IMR-90 (cell line): ENCODE measurements around the gene ACTC1. TPM values are rescaled to one million over a fixed set of nuclear protein-coding genes. Genes with fewer than 3 reads are reported as not detected.

Experiments
- ATAC-seq: fragments of 200-7000 bp; cut with Tn5 transposase; 2 replicates; pipeline ENCODE4 v1.9.1; 2020; ENCODE audit warnings: low read depth, mild to moderate bottlenecking, moderate library complexity
- BruUV-seq: library from RNA; stranded (reverse); fragments of 400-500 nt; replicated peaks from 2 replicates; lab custom pipeline; 2021; lab: Mats Ljungman, UMichigan
- CTCF ChIA-PET: fragments of 300-600 bp; formaldehyde crosslinking; extraction: SDS; loops from one replicate; lab custom pipeline; 2021; ENCODE audit warnings: antibody characterized with exemption; lab: Yijun Ruan, JAX
- POLR2A ChIA-PET: fragments of 300-600 bp; sonication (Branson Sonifier 250); formaldehyde crosslinking; loops from one replicate; lab custom pipeline; 2022; ENCODE audit warnings: antibody characterized with exemption; ENCODE audit not compliant: unreplicated experiment; lab: Charles Lee
- DNase-seq: peaks from one replicate; pipeline ENCODE4 v3.0.0; 2013
- H2AFZ ChIP-seq: replicated peaks from 2 replicates; pipeline ENCODE3; 2013; ENCODE audit warnings: low read length, mild to moderate bottlenecking; ENCODE audit not compliant: poor library complexity
- H2AK5ac ChIP-seq: 2 replicates; pipeline ENCODE4 v1.6.1; 2013; ENCODE audit warnings: low read depth, low read length, inconsistent platforms
- H2AK9ac ChIP-seq: replicated peaks from 2 replicates; pipeline ENCODE3; 2013; ENCODE audit warnings: mild to moderate bottlenecking, low read depth, low read length, moderate library complexity; ENCODE audit not compliant: poor library complexity
- H2BK120ac ChIP-seq: 2 replicates; pipeline ENCODE4 v1.6.1; 2013; ENCODE audit warnings: low read depth, low read length, inconsistent platforms
- H2BK15ac ChIP-seq: 3 replicates; pipeline ENCODE4 v1.6.1; 2013; ENCODE audit warnings: low read depth, low read length, inconsistent platforms
- H2BK20ac ChIP-seq: 2 replicates; pipeline ENCODE4 v1.6.1; 2013; ENCODE audit warnings: low read depth, mild to moderate bottlenecking, inconsistent platforms, low read length, moderate library complexity
- H2BK5ac ChIP-seq: 2 replicates; pipeline ENCODE4 v1.6.1; 2013; ENCODE audit warnings: mild to moderate bottlenecking, low read depth, low read length, inconsistent platforms; ENCODE audit not compliant: poor library complexity, severe bottlenecking
- H3K14ac ChIP-seq: replicated peaks from 2 replicates; pipeline ENCODE4 v1.6.1; 2013; ENCODE audit warnings: low read depth, low read length, inconsistent platforms
- H3K18ac ChIP-seq: 2 replicates; pipeline ENCODE4 v1.6.1; 2013; ENCODE audit warnings: low read depth, low read length, control low read depth
- H3K23ac ChIP-seq: 2 replicates; pipeline ENCODE4 v1.6.1; 2013; ENCODE audit warnings: low read depth, low read length, inconsistent platforms
- H3K27ac ChIP-seq: 2 replicates; pipeline ENCODE4 v1.5.1; 2013; ENCODE audit warnings: mild to moderate bottlenecking, control low read depth, low read length; ENCODE audit not compliant: insufficient read depth
- H3K27me3 ChIP-seq: 2 replicates; pipeline ENCODE4 v1.6.1; 2013; ENCODE audit warnings: low read length; ENCODE audit not compliant: control insufficient read depth, insufficient read depth
- H3K36me3 ChIP-seq: 2 replicates; pipeline ENCODE4 v1.6.1; 2013; ENCODE audit warnings: low read length, mixed read lengths; ENCODE audit not compliant: control insufficient read depth, insufficient read depth
- H3K4ac ChIP-seq: 2 replicates; pipeline ENCODE4 v1.6.1; 2013; ENCODE audit warnings: low read depth, low read length, inconsistent platforms
- H3K4me1 ChIP-seq: 2 replicates; pipeline ENCODE4 v1.6.1; 2013; ENCODE audit warnings: low read length, mixed read lengths; ENCODE audit not compliant: control insufficient read depth, insufficient read depth
- H3K4me2 ChIP-seq: 2 replicates; pipeline ENCODE4 v1.6.1; 2013; ENCODE audit warnings: low read depth, mild to moderate bottlenecking, control low read depth, low read length, moderate library complexity
- H3K4me3 ChIP-seq: 2 replicates; pipeline ENCODE4 v1.5.1; 2013; ENCODE audit warnings: low read depth, mild to moderate bottlenecking, control low read depth, low read length, moderate library complexity; ENCODE audit not compliant: insufficient read depth
- H3K56ac ChIP-seq: 2 replicates; pipeline ENCODE4 v1.6.1; 2013; ENCODE audit warnings: low read length, inconsistent platforms; ENCODE audit not compliant: insufficient read depth; ENCODE audit errors: extremely low read depth
- H3K79me1 ChIP-seq, 2 experiments: 2 replicates each; pipeline ENCODE4 v1.6.1; 2013; ENCODE audit warnings: low read length in 2 of 2, inconsistent platforms in 1 of 2, low read depth in 1 of 2
- H3K9ac ChIP-seq: 2 replicates; pipeline ENCODE4 v1.6.1; 2013; ENCODE audit warnings: low read depth, low read length, control low read depth
- H3K9me1 ChIP-seq: 2 replicates; pipeline ENCODE4 v1.6.1; 2013; ENCODE audit warnings: low read length, inconsistent platforms; ENCODE audit not compliant: insufficient read depth
- H3K9me3 ChIP-seq: 2 replicates; pipeline ENCODE4 v1.6.1; 2013; ENCODE audit warnings: low read length; ENCODE audit not compliant: control insufficient read depth, insufficient read depth
- H4K20me1 ChIP-seq: 2 replicates; pipeline ENCODE4 v1.6.1; 2013; ENCODE audit warnings: low read length, inconsistent platforms; ENCODE audit not compliant: insufficient read depth
- H4K5ac ChIP-seq: 2 replicates; pipeline ENCODE4 v1.6.1; 2013; ENCODE audit warnings: mild to moderate bottlenecking, low read depth, low read length, control low read depth
- H4K8ac ChIP-seq, 2 experiments: 2 replicates each; pipeline ENCODE4 v1.6.1; 2013; ENCODE audit warnings: low read depth in 2 of 2, low read length in 2 of 2, control low read depth in 1 of 2, inconsistent platforms in 1 of 2
- H4K91ac ChIP-seq: 2 replicates; pipeline ENCODE4 v1.6.1; 2013; ENCODE audit warnings: low read depth, low read length, inconsistent platforms; ENCODE audit not compliant: insufficient read depth
- BHLHE40 ChIP-seq: fragments of 150-350 bp; IDR thresholded peaks from 2 replicates; pipeline ENCODE4 v1.6.1; 2016; ENCODE audit warnings: mild to moderate bottlenecking, low read depth, low read length
- CEBPB ChIP-seq: IDR thresholded peaks from 2 replicates; pipeline ENCODE4 v1.6.1; 2012; ENCODE audit warnings: low read depth, low read length, improper control_type of control experiment
- CHD1 ChIP-seq: IDR thresholded peaks from 2 replicates; pipeline ENCODE4 v1.6.1; 2012; ENCODE audit warnings: low read depth, low read length, improper control_type of control experiment
- CTCF ChIP-seq: conservative IDR thresholded peaks from 2 replicates; pipeline ENCODE4 v1.5.1; 2012; ENCODE audit warnings: mild to moderate bottlenecking, low read depth, low read length, improper control_type of control experiment
- ELK1 ChIP-seq: fragments of 150-350 bp; IDR thresholded peaks from 2 replicates; pipeline ENCODE4 v1.6.1; 2016; ENCODE audit warnings: low read depth, mild to moderate bottlenecking, low read length, moderate library complexity, borderline replicate concordance
- FOS ChIP-seq: fragments of 150-350 bp; IDR thresholded peaks from 2 replicates; pipeline ENCODE4 v1.6.1; 2016; ENCODE audit warnings: low read depth, low read length
- MAFK ChIP-seq: IDR thresholded peaks from 2 replicates; pipeline ENCODE4 v1.6.1; 2012; ENCODE audit warnings: low read depth, low read length, improper control_type of control experiment
- MAZ ChIP-seq: IDR thresholded peaks from 2 replicates; pipeline ENCODE4 v1.6.1; 2012; ENCODE audit warnings: low read depth, mild to moderate bottlenecking, low read length, improper control_type of control experiment, moderate library complexity, borderline replicate concordance
- MXI1 ChIP-seq: IDR thresholded peaks from 2 replicates; pipeline ENCODE4 v1.6.1; 2012; ENCODE audit warnings: low read depth, mild to moderate bottlenecking, low read length, moderate library complexity, borderline replicate concordance
- NFE2L2 ChIP-seq: fragments of 150-350 bp; IDR thresholded peaks from 2 replicates; pipeline ENCODE4 v1.6.1; 2016; ENCODE audit warnings: low read depth, mild to moderate bottlenecking, low read length
- POLR2A ChIP-seq: IDR thresholded peaks from 2 replicates; pipeline ENCODE4 v1.6.1; 2012; ENCODE audit warnings: mild to moderate bottlenecking, low read depth, low read length
- RAD21 ChIP-seq: IDR thresholded peaks from 2 replicates; pipeline ENCODE4 v1.6.1; 2012; ENCODE audit warnings: low read length, improper control_type of control experiment
- RCOR1 ChIP-seq: IDR thresholded peaks from 2 replicates; pipeline ENCODE4 v1.6.1; 2012; ENCODE audit warnings: mild to moderate bottlenecking, low read length, improper control_type of control experiment; ENCODE audit not compliant: insufficient replicate concordance
- RFX5 ChIP-seq: IDR thresholded peaks from 2 replicates; pipeline ENCODE4 v1.8.0; 2012; ENCODE audit warnings: low read depth, mild to moderate bottlenecking, low read length, moderate library complexity
- SMC3 ChIP-seq: fragments of 150-350 bp; IDR thresholded peaks from 2 replicates; pipeline ENCODE4 v1.6.1; 2016; ENCODE audit warnings: low read depth, mild to moderate bottlenecking, antibody characterized with exemption, low read length, moderate library complexity
- USF2 ChIP-seq: fragments of 150-350 bp; IDR thresholded peaks from 2 replicates; pipeline ENCODE4 v1.6.1; 2017; ENCODE audit warnings: mild to moderate bottlenecking, antibody characterized with exemption, low read length, low read depth
- WGBS, 2 experiments: methylation state at CpG; one replicate each; pipeline versions ENCODE4 v1.1.5 to v1.1.7; 2013; ENCODE audit warnings: missing lambda C conversion rate in 2 of 2; ENCODE audit not compliant: insufficient read length in 1 of 2; ENCODE audit errors: extremely low coverage in 2 of 2; 5-methylcytosine and 5-hydroxymethylcytosine counted together
- dilution Hi-C: fragments of 300-500 bp; cut with HindIII; formaldehyde crosslinking; loops from one replicate; pipeline ENCODE4 v1.14.3; 2018; ENCODE audit warnings: low sequenced_read_pairs; ENCODE audit not compliant: unreplicated experiment
- in situ Hi-C: fragments of 300-500 bp; cut with MboI; formaldehyde crosslinking; loops from 3 replicates; pipeline ENCODE4 v1.14.3; 2019; ENCODE audit warnings: low sequenced_read_pairs, inconsistent platforms, mixed read lengths
- intact Hi-C: fragments of 100-400 bp; cut with micrococcal nuclease; formaldehyde crosslinking; loops from 2 replicates; pipeline ENCODE4 v1.10.0; 2022
- polyA plus RNA-seq, 3 experiments: library from polyadenylated mRNA; depleted of rRNA; stranded (reverse); fragments of >200 nt; gene quantifications; 2 replicates each; pipeline ENCODE4 v1.2.3, GENCODE V29; 2012; ENCODE audit warnings: low replicate concordance in 1 of 3
- total RNA-seq: library from RNA; depleted of rRNA; stranded (reverse); fragments of >200 nt; gene quantifications from 2 replicates; pipeline ENCODE4 v1.2.3, GENCODE V29; 2012

The ACTC1 gene
- total and polyA plus RNA-seq, 2 of the 4 experiments (the other 2 are of a cell fraction), result 1.1 to 2.8 TPM

DNA sequence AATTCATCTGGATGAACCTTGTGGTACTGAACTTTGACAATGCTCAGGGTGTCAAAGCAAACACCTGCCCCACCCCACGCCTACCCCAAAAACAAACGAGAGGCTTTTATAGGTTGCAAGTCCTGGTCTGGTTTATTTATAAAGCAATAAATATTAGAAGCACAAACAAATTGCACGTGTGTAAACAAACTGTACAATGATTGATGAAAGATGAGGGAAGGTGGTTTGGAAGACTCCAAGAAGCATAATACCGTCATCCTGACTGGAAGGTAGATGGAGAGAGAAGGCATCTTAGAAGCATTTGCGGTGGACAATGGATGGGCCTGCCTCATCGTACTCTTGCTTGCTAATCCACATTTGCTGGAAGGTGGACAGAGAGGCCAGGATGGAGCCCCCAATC is 5.2 kb downstream of the ACTC1 start:
- no TSS peak for BruUV-seq
- intact Hi-C loops, result no loop called here

More for the DNA sequence above, 5.2 kb downstream of the ACTC1 start:
- Histone ChIP-seq H3K4ac (no peak overlapping the region), H3K23ac (no peak overlapping the region), H3K4me2 (no peak overlapping the region), H2AFZ (no peak overlapping the region), H2BK120ac (no peak overlapping the region), H2BK20ac (no peak overlapping the region), H3K9me3 (no peaks in the 10 kb centered on the region), H3K4me1 (no peaks in the 10 kb centered on the region; the same call in 1 of the 2 replicates), H3K56ac (no peak overlapping the region), H2BK15ac (no peak overlapping the region), H4K91ac (no peak overlapping the region), H4K8ac (no peak overlapping the region), H2AK5ac (no peak overlapping the region), H3K9me1 (no peaks in the 10 kb centered on the region), H4K20me1 (no peaks in the 10 kb centered on the region), H3K27me3 (peaks cover 10% of the 10 kb centered on the region), H3K36me3 (no peaks in the 10 kb centered on the region), H3K79me1 (no peaks in the 10 kb centered on the region), H3K9ac (no peak overlapping the region), H2AK9ac (no peak overlapping the region), H2BK5ac (no peak overlapping the region), H3K14ac (no peak overlapping the region), H4K5ac (no peak overlapping the region), H3K27ac (no peak overlapping the region), H3K4me3 (no peak overlapping the region), H3K18ac (no peak overlapping the region)
- 100% methylated on average over 2 of the region's 6 CpGs; no CpG with 5 or more reads in 1 of the 2 experiments for WGBS, 2 experiments
- in situ Hi-C loops, result no loop called here
- ChIA-PET POLR2A (no interaction called here), CTCF (interaction anchor here (0.5 kb wide), 1 partner anchor 64 kb away, joined by 3 read pairs; no protein-coding TSS in a partner anchor)
- TF ChIP-seq POLR2A (no peak), CEBPB (no peak), CTCF (no peak), ELK1 (no peak), SMC3 (no peak), USF2 (no peak), FOS (no peak), CHD1 (no peak), MAZ (no peak), RFX5 (no peak), MAFK (no peak), RAD21 (no peak), BHLHE40 (no peak), NFE2L2 (no peak), RCOR1 (no peak), MXI1 (no peak)
- DNase-seq (no peak), ATAC-seq (no peak)
- dilution Hi-C loops, result no loop called here
